Heart left ventricle (tissue), 13 donors: ENCODE measurements around the gene DMBT1.

ENCODE experiments used
- CTCF ChIP-seq, 12 donors: fragments of 200-600 bp; sonication (generic) in 4 of 12; IDR thresholded peaks; one replicate each; pipeline versions ENCODE4 v1.5.0 to v1.8.0; 2018 to 2022; ENCODE audit warnings: antibody characterized with exemption in 12 of 12, mild to moderate bottlenecking in 5 of 12
- POLR2A ChIP-seq, 2 donors: fragments of 450-650 bp; IDR thresholded peaks; one replicate each; pipeline ENCODE4 v1.6.1; 2017; ENCODE audit warnings: antibody characterized with exemption in 2 of 2, mild to moderate bottlenecking in 2 of 2, moderate library complexity in 2 of 2
- donor health status: ischemic (EF 13 %, LVEDD 7.1; RV severe dilation, severe dysfunction).
- donor health status: DM: no; HTN: yes; CAD: no.
- donor health status: DM: no; HTN: no; CAD: no.
- donor health status: ischemic (EF 25% LVEDD 6.9; RV normal size, moderate dysfunction).
- donor health status: ischemic (EF 25% LVEDD 5.7; RV mildly dilated, moderate dysfunction).
- donor health status: ischemic (EF 35%, LVEDD 5.7; RV mildly dilated, moderate dysfunction).
- donor health status: nonischemic (EF 11% LVEDD 7.7; RV severe dilation, severe dysfunction).
- donor health status: DM: yes; HTN: yes; CAD: no.
- donor health status: PGD.
- donor health status: ischemic (EF 29% LVEDD 5.4; RV normal size, mild dysfunction).
- donor health status: nonischemic (EF 23%, LVEDD 6.1; RV moderate dilation, normal function).

- TF ChIP-seq POLR2A (IDR thresholded peaks at IDR 0.05) (no peak), CTCF (IDR thresholded peaks at IDR 0.05) (no peak)
Observed at GRCh38 chr10:122543676-122544445, 16.7 kb upstream of the DMBT1 start.
